ENCODE measurements around the gene TBC1D9B. TPM values are rescaled to one million over a fixed set of nuclear protein-coding genes. Genes with fewer than 3 reads are reported as not detected.

Gene TBC1D9B
- total RNA-seq, 1 donor from 2014 or later = 79.6 TPM

- Histone ChIP-seq H3K4me3 (ENCODE audit: low read depth, low read length) (no peak overlapping the region), H3K36me3 (ENCODE audit: control insufficient read depth, insufficient read depth, low read length) (no peaks in the 10 kb centered on the region), H3K27me3 (ENCODE audit: control insufficient read depth, insufficient read depth, low read length) (no peaks in the 10 kb centered on the region)
- DNase-seq (ENCODE audit: low read depth) = no peak
- TF ChIP-seq CTCF (IDR thresholded peaks at IDR 0.05; ENCODE audit: insufficient read depth, low read length, poor library complexity, severe bottlenecking) = no peak
These were observed 29.4 kb upstream of the TBC1D9B start for GRCh38 chr5:179936976-179937681.

- no peak for TF ChIP-seq CTCF (IDR thresholded peaks at IDR 0.05; ENCODE audit: insufficient read depth, low read length, poor library complexity, severe bottlenecking)
- H3K27me3 ChIP-seq (ENCODE audit: control insufficient read depth, insufficient read depth, low read length) = no peaks in the 10 kb centered on the region
- H3K4me3 ChIP-seq (ENCODE audit: low read depth, low read length) = no peak overlapping the region
- no peaks in the 10 kb centered on the region for H3K36me3 ChIP-seq (ENCODE audit: control insufficient read depth, insufficient read depth, low read length)
- no peak for DNase-seq (ENCODE audit: low read depth)
These were observed 23.2 kb upstream of the TBC1D9B start for GRCh38 chr5:179930788-179931473.

- H3K4me3 ChIP-seq (ENCODE audit: low read depth, low read length) = no peak overlapping the region
- DNase-seq (ENCODE audit: low read depth) = no peak
- no peaks in the 10 kb centered on the region for H3K27me3 ChIP-seq (ENCODE audit: control insufficient read depth, insufficient read depth, low read length)
- H3K36me3 ChIP-seq (ENCODE audit: control insufficient read depth, insufficient read depth, low read length) = no peaks in the 10 kb centered on the region
- TF ChIP-seq CTCF (IDR thresholded peaks at IDR 0.05; ENCODE audit: insufficient read depth, low read length, poor library complexity, severe bottlenecking) = no peak
These were observed 20.1 kb upstream of the TBC1D9B start for GRCh38 chr5:179927824-179928223.

GRCh38 chr5:179926657-179927056, 19.0 kb upstream of the TBC1D9B start:
- no peaks in the 10 kb centered on the region for H3K27me3 ChIP-seq (ENCODE audit: control insufficient read depth, insufficient read depth, low read length)
- no peak overlapping the region for H3K4me3 ChIP-seq (ENCODE audit: low read depth, low read length)
- no peak for DNase-seq (ENCODE audit: low read depth)
- no peak for TF ChIP-seq CTCF (IDR thresholded peaks at IDR 0.05; ENCODE audit: insufficient read depth, low read length, poor library complexity, severe bottlenecking)
- H3K36me3 ChIP-seq (ENCODE audit: control insufficient read depth, insufficient read depth, low read length) = no peaks in the 10 kb centered on the region

GRCh38 chr5:179923436-179923835, 15.7 kb upstream of the TBC1D9B start:
- H3K36me3 ChIP-seq (ENCODE audit: control insufficient read depth, insufficient read depth, low read length) = no peaks in the 10 kb centered on the region
- no peak for DNase-seq (ENCODE audit: low read depth)
- H3K27me3 ChIP-seq (ENCODE audit: control insufficient read depth, insufficient read depth, low read length) = no peaks in the 10 kb centered on the region
- TF ChIP-seq CTCF (IDR thresholded peaks at IDR 0.05; ENCODE audit: insufficient read depth, low read length, poor library complexity, severe bottlenecking) = no peak
- no peak overlapping the region for H3K4me3 ChIP-seq (ENCODE audit: low read depth, low read length)
